ENCODE data around the gene TTC17.
"Not testable (repeated sequence)": the region's sequence is repeated elsewhere in the genome, so short reads cannot be mapped to it uniquely, and the experiment has no call there.

- not testable (repeated sequence) for TF ChIP-seq CTCF, POLR2A (IDR thresholded peaks at IDR 0.05)
Observed at GRCh38 chr11:43351426-43351825, 7.3 kb upstream of the TTC17 start.
